ENCODE data around the gene MBD3L1. TPM values are rescaled to one million over a fixed set of nuclear protein-coding genes. Genes with fewer than 3 reads are reported as not detected.

MBD3L1 gene
- total RNA-seq, 2 experiments from 2014 or later, result not detected

DNA sequence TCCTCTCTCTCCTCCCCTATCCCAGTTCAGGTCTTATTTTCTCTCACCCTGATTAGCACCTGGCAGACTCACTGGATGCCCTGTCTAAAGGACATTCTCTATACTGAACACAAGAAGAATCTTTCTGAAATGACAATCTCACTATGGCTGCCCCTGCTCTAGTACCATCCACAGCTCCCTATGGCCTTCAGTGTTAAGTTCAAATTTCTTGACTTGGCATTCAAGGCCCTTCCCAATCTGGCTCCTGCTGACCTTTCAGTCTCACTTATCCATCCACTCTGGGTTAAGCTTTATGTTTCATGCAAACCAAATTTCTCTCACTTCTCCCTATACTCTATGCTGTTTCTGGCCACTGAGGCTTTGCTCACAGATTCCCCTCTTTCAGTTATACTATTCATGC is 34.2 kb downstream of the MBD3L1 start:
- ATAC-seq (no peak), DNase-seq (no peak)
- H3K4me1 Mint-ChIP-seq (ENCODE audit: low read depth), result no peaks in the 10 kb centered on the region
- H3K27ac Mint-ChIP-seq, result no peak overlapping the region
- H3K4me3 Mint-ChIP-seq, result no peak overlapping the region
- peaks cover 11% of the 10 kb centered on the region for H3K27me3 Mint-ChIP-seq
- H3K9me3 Mint-ChIP-seq, result no peaks in the 10 kb centered on the region
- TF ChIP-seq, protein P1, sequence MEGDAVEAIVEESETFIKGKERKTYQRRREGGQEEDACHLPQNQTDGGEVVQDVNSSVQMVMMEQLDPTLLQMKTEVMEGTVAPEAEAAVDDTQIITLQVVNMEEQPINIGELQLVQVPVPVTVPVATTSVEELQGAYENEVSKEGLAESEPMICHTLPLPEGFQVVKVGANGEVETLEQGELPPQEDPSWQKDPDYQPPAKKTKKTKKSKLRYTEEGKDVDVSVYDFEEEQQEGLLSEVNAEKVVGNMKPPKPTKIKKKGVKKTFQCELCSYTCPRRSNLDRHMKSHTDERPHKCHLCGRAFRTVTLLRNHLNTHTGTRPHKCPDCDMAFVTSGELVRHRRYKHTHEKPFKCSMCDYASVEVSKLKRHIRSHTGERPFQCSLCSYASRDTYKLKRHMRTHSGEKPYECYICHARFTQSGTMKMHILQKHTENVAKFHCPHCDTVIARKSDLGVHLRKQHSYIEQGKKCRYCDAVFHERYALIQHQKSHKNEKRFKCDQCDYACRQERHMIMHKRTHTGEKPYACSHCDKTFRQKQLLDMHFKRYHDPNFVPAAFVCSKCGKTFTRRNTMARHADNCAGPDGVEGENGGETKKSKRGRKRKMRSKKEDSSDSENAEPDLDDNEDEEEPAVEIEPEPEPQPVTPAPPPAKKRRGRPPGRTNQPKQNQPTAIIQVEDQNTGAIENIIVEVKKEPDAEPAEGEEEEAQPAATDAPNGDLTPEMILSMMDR (IDR thresholded peaks at IDR 0.05), result no peak
- H3K36me3 Mint-ChIP-seq (ENCODE audit: low read depth), result no peaks in the 10 kb centered on the region
- POLR2A ChIA-PET, result no interaction called here
- CTCF ChIA-PET, result no interaction called here
- intact Hi-C loops (cut with micrococcal nuclease), result no loop called here

- ChIA-PET CTCF (no interaction called here), POLR2A (no interaction called here)
- intact Hi-C loops (cut with micrococcal nuclease), result no loop called here
- ATAC-seq (no peak), DNase-seq (no peak)
- Mint-ChIP-seq H3K4me3 (no peak overlapping the region), H3K9me3 (peaks cover 4% of the 10 kb centered on the region), H3K27me3 (peaks cover 17% of the 10 kb centered on the region), H3K36me3 (ENCODE audit: low read depth) (no peaks in the 10 kb centered on the region), H3K4me1 (ENCODE audit: low read depth) (no peaks in the 10 kb centered on the region), H3K27ac (no peak overlapping the region)
- TF ChIP-seq, protein P1 (IDR thresholded peaks at IDR 0.05), result no peak
Measured at GRCh38 chr19:8877854-8878705, 45.9 kb downstream of the MBD3L1 start.

DNA sequence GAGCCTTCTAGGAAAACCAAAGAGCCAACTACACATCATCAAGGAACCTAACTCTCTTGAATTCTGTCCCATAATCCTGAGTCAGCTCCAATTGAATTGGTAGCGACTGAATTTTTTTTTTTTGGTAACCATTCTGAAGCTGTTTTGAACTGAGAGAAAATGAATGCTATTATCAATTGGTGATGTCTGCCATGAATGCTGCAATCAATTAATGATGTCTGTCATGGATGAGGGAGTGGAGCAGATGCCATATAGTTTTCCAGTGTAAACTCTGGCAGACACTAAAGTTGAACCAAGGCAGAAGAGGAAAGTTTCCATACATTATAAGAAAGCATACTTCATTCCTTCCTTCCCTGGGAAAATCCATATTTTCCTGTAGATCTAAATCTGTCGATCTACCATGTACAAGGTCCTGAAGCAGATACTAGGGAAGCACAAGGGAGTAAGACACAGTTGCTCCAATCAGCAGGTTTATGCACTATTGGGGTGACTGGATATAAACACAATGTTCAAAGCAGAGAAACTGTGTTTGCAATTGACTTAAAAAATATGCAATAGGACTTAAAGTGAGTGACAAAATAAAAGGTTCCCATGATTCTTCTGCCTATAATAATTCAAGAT is 48.8 kb downstream of the MBD3L1 start:
- ChIA-PET CTCF (no interaction called here), POLR2A (no interaction called here)
- ATAC-seq (no peak), DNase-seq (no peak)
- peaks cover 10% of the 10 kb centered on the region for H3K27me3 Mint-ChIP-seq
- intact Hi-C loops (cut with micrococcal nuclease), result no loop called here
- TF ChIP-seq, protein P1 (IDR thresholded peaks at IDR 0.05), result no peak
- no peaks in the 10 kb centered on the region for H3K4me1 Mint-ChIP-seq (ENCODE audit: low read depth)
- H3K27ac Mint-ChIP-seq, result no peak overlapping the region
- no peak overlapping the region for H3K4me3 Mint-ChIP-seq
- H3K9me3 Mint-ChIP-seq, result peaks cover 4% of the 10 kb centered on the region
- H3K36me3 Mint-ChIP-seq (ENCODE audit: low read depth), result no peaks in the 10 kb centered on the region

DNA sequence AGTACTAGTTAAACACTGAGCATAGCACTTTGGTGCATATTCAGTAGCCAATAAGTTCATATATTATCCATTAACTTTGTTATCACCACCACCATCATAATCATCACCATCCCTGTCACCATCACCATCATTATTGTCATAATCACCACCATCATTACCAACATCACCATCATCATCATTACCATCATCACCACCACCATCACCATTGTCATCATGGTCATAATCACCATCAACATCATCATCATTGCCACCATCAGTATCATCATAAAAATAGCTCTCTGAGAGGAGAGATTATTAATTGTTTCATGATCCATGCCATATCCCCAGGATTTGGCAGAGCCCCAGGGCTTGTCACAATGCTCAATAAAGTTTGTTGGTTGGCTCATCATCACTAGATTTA is 49.3 kb downstream of the MBD3L1 start:
- H3K27me3 Mint-ChIP-seq, result peaks cover 10% of the 10 kb centered on the region
- TF ChIP-seq, protein P1 (IDR thresholded peaks at IDR 0.05), result no peak
- DNase-seq (no peak), ATAC-seq (no peak)
- intact Hi-C loops (cut with micrococcal nuclease), result no loop called here
- H3K36me3 Mint-ChIP-seq (ENCODE audit: low read depth), result no peaks in the 10 kb centered on the region
- H3K9me3 Mint-ChIP-seq, result peaks cover 4% of the 10 kb centered on the region
- H3K4me3 Mint-ChIP-seq, result no peak overlapping the region
- H3K4me1 Mint-ChIP-seq (ENCODE audit: low read depth), result no peaks in the 10 kb centered on the region
- CTCF ChIA-PET, result no interaction called here
- POLR2A ChIA-PET, result no interaction called here
- no peak overlapping the region for H3K27ac Mint-ChIP-seq

GRCh38 chr19:8884416-8884815 is 52.2 kb downstream of the MBD3L1 start:
- peaks cover 1% of the 10 kb centered on the region for H3K27me3 Mint-ChIP-seq
- no peaks in the 10 kb centered on the region for H3K36me3 Mint-ChIP-seq (ENCODE audit: low read depth)
- no peak overlapping the region for H3K4me3 Mint-ChIP-seq
- no peaks in the 10 kb centered on the region for H3K4me1 Mint-ChIP-seq (ENCODE audit: low read depth)
- no peak overlapping the region for H3K27ac Mint-ChIP-seq
- CTCF ChIA-PET, result no interaction called here
- TF ChIP-seq, protein P1 (IDR thresholded peaks at IDR 0.05), result no peak
- peaks cover 4% of the 10 kb centered on the region for H3K9me3 Mint-ChIP-seq
- ATAC-seq (no peak), DNase-seq (no peak)
- POLR2A ChIA-PET, result no interaction called here
- intact Hi-C loops (cut with micrococcal nuclease), result no loop called here

All from activated CD8-positive, alpha-beta T cell treated with anti-CD3 and anti-CD28 coated beads for 36 hours (primary cell).